Stimulated activated CD8-positive, alpha-beta memory T cell treated with anti-CD3 and anti-CD28 coated beads, Interleukin-15, amount 100 ng/mL, for 48 hours (primary cell): ENCODE data around the gene DIP2C.
"Not testable (repeated sequence)": the region's sequence is repeated elsewhere in the genome, so short reads cannot be mapped to it uniquely, and the experiment has no call there.

Experiments
- DNase-seq, 2 donors: peaks; one replicate each; pipeline ENCODE4 v3.0.0-alpha.2; 2020; ENCODE audit warnings: low read depth in 2 of 2

The DIP2C gene

GRCh38 chr10:641149-642010, 48.1 kb downstream of the DIP2C start:
- DNase-seq: no peak

GRCh38 chr10:640673-641045, 48.8 kb downstream of the DIP2C start:
- no peak for DNase-seq

- DNase-seq: no peak
Measured at GRCh38 chr10:639751-640672, 49.5 kb downstream of the DIP2C start.

DNA sequence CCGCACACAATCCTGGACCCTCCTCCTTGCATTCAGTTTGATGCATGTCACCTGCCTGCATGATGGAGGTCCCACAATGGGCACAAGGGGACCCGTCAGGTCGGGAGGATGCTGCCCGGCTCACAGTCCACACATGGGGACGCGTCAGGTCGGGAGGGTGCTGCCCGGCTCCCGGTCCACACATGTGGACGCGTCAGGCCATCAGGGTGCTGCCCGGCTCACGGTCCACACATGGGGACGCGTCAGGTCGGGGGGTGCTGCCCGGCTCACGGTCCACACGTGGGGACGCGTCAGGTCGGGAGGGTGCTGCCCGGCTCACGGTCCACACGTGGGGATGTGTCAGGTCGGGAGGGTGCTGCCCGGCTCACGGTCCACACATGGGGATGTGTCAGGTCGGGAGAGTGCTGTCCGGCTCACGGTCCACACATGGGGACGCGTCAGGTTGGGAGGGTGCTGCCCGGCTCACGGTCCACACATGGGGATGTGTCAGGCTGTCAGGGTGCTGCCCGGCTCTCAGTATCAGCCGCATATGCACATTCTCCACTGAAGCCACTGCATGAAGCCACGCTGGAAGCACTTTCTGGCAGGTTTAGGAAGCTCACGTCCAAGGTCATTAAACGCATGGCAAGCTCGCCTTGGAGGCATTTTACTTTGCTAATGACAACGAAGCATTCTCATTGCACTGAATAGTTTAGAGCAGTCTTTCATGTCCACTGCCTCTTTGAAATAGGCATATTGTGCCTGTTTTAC, 50.3 kb downstream of the DIP2C start:
- no peak for DNase-seq

DNA sequence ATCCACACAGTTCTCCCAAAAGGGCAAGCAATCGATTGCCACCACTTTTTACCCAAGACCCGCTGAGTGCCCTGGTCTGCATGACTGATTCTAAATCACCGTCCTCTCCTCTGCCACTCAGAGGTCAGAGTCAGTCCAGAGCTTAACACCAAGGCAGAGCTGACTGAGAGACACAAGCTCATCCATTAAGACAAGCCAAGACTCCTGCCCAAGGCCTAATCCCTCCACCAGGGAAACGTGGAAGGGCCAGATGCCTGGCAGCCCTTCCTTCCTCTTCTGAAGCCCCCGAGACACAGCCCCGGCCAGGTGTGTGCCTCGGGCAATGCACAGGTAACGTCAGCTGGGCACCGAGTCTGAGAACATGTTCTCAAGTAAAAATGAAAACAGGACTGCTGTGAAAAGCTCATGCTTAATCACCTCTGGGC, 51.7 kb downstream of the DIP2C start:
- DNase-seq: no peak

DNA sequence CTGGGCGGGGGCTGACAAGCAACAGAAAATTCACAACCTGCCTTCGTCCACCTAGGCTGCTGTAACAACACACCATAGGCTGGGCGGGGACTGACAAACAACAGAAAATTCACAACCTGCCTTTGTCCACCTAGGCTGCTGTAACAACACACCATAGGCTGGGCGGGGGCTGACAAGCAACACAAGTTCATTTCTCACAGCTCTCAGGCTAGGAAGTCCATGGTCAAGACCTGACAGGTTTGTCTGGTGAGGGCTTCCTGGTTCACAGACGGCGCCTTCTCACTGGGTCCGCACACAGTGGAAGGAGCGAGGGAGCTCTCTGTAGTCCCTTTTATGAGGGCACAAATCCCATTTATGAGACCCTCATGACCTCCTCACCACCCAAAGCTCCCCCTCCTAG, 52.2 kb downstream of the DIP2C start:
- no peak for DNase-seq

GRCh38 chr10:636769-637168, 52.7 kb downstream of the DIP2C start:
- no peak for DNase-seq

DNA sequence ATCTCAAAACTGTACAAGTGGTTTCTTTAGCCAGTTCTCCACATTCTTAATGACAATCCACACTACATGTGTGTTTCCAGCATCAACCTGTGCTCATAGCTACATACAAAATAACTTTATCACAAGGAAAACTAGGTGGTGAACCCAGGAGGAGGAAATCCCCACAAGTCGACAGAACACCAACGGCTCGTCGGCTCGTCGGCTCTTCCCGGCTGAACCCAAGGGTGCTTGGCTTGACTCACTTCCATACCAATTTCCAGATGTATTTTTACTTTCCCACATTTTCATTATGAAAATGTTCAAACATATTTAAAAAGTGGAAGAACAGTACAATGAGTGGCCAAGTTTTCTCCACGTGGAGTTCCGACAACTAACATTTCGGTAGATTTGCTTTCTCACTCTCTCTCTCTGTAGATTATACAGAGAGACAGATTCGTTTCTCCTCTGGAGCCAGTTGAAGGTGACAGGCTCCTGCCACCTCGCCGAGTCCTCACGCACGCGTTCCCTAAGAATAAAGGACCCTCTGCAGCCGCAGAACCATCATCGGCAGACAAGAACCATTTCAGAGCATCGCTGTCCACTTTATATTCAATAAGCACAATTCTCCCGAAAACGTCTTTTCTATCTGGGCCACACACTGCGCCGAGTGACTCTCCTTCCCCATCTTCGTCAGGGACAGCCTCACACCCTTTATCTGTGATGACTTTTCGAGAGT, 53.3 kb downstream of the DIP2C start:
- no peak for DNase-seq

GRCh38 chr10:635088-635861, 54.2 kb downstream of the DIP2C start:
- no peak for DNase-seq

DNA sequence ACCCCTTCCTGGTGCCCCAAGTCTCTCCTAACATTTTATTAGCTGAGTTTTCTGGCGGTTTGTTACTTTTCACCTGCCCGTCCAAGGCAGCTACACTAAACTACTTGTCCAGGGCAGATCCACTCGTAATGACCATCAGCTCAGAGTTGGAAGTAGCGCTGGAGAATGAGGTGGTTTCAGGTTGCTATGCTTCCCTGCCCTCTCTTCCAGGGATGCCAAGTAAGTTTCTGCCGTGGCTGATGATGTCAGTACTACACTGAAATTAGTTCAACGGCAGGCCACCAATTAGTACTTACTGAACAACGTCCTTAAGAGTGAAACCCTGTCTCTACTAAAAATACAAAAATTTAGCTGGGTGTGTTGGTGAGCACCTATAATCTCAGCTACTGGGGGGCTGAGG, 55.2 kb downstream of the DIP2C start:
- no peak for DNase-seq

- no peak for DNase-seq
Measured at GRCh38 chr10:633279-634245, 55.9 kb downstream of the DIP2C start.

DNA sequence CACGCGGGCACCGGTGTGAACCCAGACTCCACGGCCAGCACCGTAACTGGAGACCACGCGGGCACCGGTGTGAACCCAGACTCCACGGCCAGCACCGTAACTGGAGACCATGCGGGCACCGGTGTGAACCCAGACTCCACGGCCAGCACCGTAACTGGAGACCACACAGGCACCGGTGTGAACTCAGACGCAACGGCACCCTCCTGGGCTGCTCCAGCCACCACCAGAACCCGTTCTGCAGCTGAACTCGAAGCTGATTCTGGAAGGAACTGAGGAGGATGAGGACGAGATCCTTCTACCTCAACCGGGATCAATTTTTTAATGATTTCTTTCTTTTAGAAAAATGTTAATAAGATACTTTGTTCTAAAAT, 56.7 kb downstream of the DIP2C start:
- DNase-seq: not testable (repeated sequence)

DNA sequence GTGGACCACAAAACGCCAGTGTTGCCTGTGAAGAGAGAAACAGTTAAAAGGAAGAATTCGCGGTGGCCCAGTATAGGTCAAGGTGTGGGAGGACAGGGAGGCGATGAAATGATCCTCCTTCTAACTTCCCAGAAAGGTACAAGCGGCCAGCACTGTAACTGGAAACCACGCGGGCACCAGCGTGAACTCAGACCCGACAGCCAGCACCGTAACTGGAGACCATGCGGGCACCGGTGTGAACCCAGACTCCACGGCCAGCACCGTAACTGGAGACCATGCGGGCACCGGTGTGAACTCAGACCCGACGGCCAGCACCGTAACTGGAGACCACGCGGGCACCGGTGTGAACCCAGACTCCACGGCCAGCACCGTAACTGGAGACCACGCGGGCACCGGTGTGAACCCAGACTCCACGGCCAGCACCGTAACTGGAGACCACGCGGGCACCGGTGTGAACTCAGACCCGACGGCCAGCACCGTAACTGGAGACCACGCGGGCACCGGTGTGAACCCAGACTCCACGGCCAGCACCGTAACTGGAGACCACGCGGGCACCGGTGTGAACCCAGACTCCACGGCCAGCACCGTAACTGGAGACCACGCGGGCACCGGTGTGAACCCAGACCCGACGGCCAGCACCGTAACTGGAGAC, 57.2 kb downstream of the DIP2C start:
- not testable (repeated sequence) for DNase-seq

DNA sequence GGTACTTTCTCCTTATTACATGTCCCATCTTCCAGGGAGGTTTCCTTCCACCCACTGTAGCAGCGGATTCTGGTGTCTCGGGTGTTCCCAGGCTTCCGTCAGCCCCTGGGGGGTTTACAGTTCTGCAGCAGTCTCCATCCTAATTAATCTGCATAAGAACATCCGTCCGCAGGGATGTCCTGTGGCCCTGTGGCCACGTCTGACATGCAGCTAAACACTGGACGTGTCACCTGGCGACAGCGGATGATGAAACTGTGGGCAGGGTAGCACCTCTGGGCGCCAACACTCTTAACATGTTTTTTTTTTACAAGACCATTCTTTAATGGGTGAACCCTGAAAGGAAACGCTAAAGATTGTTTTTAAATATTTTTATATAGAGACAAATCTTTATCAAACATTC, 58.2 kb downstream of the DIP2C start:
- no peak for DNase-seq

DNA sequence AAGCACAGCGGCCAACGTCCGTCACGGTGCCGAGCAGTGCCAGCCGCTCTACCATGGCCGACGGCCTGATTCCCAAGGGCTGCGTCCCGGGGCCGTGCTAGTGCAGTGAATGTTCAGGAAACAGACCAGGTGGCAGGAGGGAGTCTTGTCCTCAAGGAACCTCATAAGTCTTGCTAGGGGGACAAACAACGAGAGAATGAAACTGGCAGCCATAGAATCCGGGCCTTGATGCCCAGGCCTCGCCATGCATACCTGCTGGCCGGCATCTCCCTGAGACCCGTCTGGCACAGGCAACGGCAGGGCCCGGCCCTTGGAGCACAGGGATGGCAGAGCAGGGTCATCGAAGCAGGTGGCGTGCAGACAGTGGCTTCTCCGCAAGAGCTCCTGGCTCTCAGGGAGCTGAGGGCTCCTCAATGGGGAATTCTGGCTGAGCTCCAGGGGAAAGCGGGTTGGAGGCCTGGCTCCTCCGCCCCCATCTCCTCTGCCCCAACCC, 58.8 kb downstream of the DIP2C start:
- no peak for DNase-seq

DNA sequence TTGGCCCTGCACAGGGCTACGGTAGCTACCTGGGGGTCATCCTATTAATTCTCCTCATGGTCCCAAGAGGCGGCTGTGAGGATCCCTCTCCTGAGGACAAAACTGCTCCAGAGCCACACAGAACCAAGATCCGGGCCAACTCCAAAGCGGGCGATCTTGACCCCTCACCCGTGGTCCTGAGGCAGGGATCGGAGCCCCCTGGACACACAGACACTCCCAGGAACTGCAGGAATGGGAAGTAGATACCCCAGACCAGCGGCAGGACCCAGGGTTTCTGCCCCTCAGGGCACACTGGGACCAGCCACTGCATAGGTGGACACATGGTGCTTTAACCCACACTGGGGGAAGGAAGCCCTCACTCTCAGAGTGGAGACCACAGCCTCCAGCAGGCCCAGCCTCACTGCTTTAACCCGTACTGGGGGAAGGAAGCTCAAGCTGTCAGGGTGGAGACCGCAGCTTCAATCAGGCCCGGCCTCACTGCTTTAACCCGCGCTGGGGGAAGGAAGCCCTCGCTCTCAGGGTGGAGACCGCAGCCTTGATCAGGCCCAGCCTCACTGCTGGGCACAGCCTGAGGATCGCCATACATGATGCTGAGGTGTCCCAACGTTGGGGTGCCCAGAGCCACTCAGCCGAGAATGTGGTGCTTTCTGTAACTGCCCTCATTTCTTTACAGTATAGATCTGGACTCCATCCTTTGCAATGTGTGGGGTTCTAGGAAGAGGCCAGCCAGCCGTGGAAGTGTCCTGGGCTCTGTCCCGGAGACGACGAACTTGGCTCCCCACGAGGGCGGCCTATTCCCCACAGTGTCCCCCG, 60.1 kb downstream of the DIP2C start:
- no peak for DNase-seq

- no peak for DNase-seq
Measured at GRCh38 chr10:628386-629045, 61.0 kb downstream of the DIP2C start.
